ENCODE results near the gene ADAM12.

ADAM12 gene

DNA sequence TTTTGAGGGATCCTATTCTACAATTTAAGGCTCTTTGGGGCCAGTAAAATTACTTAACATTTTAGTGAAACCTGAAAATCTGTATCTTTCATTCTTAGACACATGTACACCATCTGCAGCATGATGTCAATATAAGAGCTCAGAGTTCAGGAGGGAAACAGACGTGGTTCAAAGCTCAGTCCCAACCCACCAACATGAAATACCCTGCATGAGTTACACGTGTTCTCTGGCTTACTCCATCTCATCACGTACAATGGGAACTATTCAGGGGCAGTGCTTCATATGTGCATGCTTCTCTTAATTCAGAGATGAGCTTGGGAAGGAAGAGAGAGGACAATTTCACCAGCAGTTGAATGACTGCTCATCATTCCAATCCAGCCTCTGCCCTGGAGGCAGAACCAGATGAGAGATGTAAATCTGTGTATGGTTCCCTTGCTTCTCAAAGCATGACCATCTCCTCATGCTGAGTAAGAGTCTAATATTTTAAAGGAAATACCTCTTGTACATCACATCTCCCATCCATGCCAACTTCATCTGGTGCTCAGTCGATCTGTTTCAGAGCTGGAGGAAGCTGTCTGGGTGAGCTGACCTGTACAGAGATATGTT, 29.0 kb upstream of the ADAM12 start:
- Mint-ChIP-seq H3K27ac (no peak overlapping the region), H3K4me3 (no peak overlapping the region), H3K4me1 (no peaks in the 10 kb centered on the region), H3K36me3 (peaks cover 2% of the 10 kb centered on the region), H3K27me3 (no peaks in the 10 kb centered on the region), H3K9me3 (peaks cover 3% of the 10 kb centered on the region)

DNA sequence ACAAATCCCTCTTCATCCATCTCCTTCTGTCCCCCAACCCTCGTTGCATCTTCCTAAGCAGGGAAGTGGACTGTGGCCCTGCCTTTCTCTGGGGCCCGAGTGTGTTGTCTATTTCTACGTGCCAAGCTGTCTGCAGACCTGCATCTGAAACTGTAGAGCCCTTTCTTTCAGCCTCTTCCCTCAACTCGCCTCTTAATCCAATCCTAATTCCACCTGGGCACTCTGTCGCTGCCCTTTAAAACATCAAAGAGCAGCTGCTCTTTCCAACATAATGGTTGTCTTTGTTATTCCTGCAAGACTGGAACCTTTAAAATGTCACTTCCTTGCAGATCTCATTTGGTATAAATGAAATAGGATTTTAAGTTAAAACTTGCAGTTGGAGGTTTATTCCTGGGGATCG, 21.5 kb upstream of the ADAM12 start:
- Mint-ChIP-seq H3K4me1 (no peaks in the 10 kb centered on the region), H3K27me3 (peaks cover 1% of the 10 kb centered on the region), H3K4me3 (no peak overlapping the region), H3K9me3 (no peaks in the 10 kb centered on the region), H3K27ac (no peak overlapping the region), H3K36me3 (no peaks in the 10 kb centered on the region)

GRCh38 chr10:126408953-126409641, 20.8 kb upstream of the ADAM12 start:
- Mint-ChIP-seq H3K9me3 (no peaks in the 10 kb centered on the region), H3K4me3 (no peak overlapping the region), H3K4me1 (no peaks in the 10 kb centered on the region), H3K36me3 (no peaks in the 10 kb centered on the region), H3K27me3 (peaks cover 1% of the 10 kb centered on the region), H3K27ac (no peak overlapping the region)

DNA sequence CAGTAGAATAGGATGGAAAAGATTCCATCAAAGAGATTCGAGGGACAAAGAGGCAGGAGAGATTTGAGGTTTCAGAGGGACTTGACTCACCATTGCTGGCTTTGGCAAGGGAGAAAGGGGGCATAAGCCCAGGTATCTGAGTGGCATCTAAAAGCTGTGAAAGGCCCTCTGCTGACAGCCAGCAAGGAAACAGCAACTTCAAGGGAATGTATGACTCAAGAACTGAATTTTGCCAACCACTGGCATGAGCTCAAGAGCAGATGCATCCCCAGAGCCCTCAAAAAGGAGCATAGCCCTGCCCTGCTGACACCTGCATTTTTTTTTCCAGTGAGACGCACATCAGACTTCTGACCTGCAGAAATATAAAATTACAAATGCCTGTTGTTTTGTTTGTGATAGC, 19.6 kb upstream of the ADAM12 start:
- no peaks in the 10 kb centered on the region for H3K36me3 Mint-ChIP-seq
- H3K27me3 Mint-ChIP-seq, result peaks cover 1% of the 10 kb centered on the region
- H3K4me3 Mint-ChIP-seq, result no peak overlapping the region
- no peaks in the 10 kb centered on the region for H3K4me1 Mint-ChIP-seq
- no peak overlapping the region for H3K27ac Mint-ChIP-seq
- no peaks in the 10 kb centered on the region for H3K9me3 Mint-ChIP-seq

DNA sequence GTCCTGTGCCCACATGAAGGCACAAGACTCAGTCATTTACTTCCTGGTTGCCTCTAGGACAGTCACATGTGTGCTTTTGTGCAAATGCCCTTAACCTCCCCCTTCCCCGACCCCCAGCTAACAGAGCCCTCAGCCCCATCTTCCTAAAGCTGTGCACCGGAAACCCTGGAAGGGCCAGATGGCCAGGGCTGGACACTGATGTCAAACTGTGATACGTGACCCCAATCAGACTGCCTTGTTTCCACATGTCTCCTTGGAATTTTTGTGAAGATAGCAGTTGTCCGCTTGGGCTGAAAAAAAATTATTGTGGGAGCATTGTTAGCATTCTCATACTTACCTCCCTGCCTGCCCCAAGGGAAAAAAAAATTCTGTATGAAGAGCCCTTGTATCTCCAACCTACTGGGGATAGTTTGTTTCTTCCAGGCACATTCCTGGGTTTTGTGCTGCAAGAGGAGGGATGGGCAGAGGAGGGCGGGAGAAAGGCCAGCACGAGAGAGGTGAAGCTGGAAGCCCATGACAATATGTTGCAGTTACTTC, 17.0 kb upstream of the ADAM12 start:
- Mint-ChIP-seq H3K27me3 (peaks cover 1% of the 10 kb centered on the region), H3K27ac (no peak overlapping the region), H3K4me3 (no peak overlapping the region), H3K36me3 (no peaks in the 10 kb centered on the region), H3K9me3 (no peaks in the 10 kb centered on the region), H3K4me1 (no peaks in the 10 kb centered on the region)

DNA sequence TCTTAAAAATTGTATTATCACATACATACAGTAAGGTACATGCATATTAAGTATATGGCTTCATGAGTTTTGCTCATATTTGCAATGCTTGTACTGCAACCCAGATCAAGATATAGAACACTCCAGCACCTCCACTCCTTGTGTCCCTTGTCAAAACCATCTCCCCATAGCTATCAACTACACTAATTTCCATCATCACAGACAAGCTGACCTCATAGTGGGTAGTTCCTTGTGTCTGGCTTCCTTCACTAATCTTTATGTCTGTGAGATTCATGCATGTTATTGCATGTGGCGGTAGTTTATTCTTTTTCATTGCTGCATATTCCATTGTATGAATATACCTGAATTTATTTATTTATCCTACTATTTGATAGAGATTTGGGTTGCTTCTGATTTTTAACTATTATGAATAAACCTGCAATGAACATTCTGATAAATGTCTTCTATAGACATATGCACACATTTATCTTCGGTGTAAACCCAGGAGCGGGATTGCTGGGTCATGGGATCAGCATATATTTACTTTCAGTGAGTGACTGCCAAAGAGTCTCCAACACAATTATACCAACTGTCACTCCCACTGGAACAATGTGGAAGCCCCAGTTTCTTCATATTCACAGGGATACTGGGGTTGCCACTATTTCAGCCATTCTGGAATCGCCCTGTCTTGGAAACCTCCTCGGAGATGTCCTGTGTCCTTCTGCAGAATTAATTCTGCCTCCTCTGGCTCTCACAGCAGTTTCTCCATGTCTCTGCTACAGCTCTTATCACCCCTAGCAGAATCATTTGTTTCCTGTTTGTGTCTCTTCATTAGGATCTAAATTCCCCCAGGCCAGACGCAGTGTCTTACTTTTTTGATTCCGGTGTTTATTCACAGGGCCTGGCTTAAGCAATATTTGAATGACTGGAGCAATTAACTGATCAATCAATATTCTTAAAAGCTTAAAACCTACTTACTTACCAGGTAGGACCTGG, 14.7 kb upstream of the ADAM12 start:
- no peak overlapping the region for H3K27ac Mint-ChIP-seq
- no peaks in the 10 kb centered on the region for H3K4me1 Mint-ChIP-seq
- no peaks in the 10 kb centered on the region for H3K36me3 Mint-ChIP-seq
- no peaks in the 10 kb centered on the region for H3K27me3 Mint-ChIP-seq
- H3K9me3 Mint-ChIP-seq, result no peaks in the 10 kb centered on the region
- H3K4me3 Mint-ChIP-seq, result no peak overlapping the region

- H3K4me1 Mint-ChIP-seq, result no peaks in the 10 kb centered on the region
- H3K4me3 Mint-ChIP-seq, result no peak overlapping the region
- peaks cover 6% of the 10 kb centered on the region for H3K9me3 Mint-ChIP-seq
- H3K27me3 Mint-ChIP-seq, result no peaks in the 10 kb centered on the region
- H3K36me3 Mint-ChIP-seq, result no peaks in the 10 kb centered on the region
- H3K27ac Mint-ChIP-seq, result no peak overlapping the region
Observed at GRCh38 chr10:126400641-126401040, 12.4 kb upstream of the ADAM12 start.

DNA sequence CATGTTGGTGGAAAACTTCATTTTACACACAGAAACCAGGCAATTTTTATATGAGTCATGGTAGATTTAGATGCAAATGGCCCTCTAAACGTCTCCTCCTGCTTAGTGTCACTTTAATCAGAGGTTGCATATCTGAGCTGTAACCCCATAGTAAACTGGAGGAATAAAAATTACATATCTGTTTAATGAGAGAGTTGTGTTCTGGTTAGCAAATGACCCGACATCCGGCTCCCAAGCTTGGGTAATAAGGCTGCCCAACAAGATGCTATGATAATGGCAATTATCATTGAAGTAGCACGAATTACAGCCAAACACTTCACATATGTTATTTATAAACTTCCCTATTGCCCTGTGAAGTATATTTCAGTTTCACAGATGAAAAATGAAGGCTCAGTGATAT, 10.6 kb upstream of the ADAM12 start:
- no peaks in the 10 kb centered on the region for H3K4me1 Mint-ChIP-seq
- H3K27ac Mint-ChIP-seq, result no peak overlapping the region
- no peak overlapping the region for H3K4me3 Mint-ChIP-seq
- H3K9me3 Mint-ChIP-seq, result peaks cover 7% of the 10 kb centered on the region
- H3K27me3 Mint-ChIP-seq, result peaks cover 2% of the 10 kb centered on the region
- H3K36me3 Mint-ChIP-seq, result no peaks in the 10 kb centered on the region

DNA sequence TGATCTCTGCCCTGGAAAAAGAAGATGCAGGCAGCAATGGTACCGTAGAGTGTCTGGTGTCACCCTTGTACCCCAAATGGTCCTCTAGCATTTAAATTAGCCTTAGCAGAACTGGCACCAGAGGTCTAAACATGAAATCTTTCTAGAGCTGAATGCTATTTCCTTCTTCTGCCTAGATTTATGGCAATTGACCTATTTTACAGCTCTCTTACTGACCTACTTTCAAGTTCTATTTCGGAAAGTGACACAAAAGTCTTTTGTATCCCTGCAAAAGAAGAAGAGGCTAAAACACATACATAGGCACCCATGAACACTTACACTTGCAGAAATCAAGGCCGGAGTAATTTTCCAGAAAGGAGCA, 10.1 kb upstream of the ADAM12 start:
- H3K4me3 Mint-ChIP-seq, result no peak overlapping the region
- H3K27ac Mint-ChIP-seq, result no peak overlapping the region
- no peaks in the 10 kb centered on the region for H3K36me3 Mint-ChIP-seq
- H3K27me3 Mint-ChIP-seq, result peaks cover 2% of the 10 kb centered on the region
- H3K4me1 Mint-ChIP-seq, result no peaks in the 10 kb centered on the region
- peaks cover 7% of the 10 kb centered on the region for H3K9me3 Mint-ChIP-seq

- Mint-ChIP-seq H3K4me3 (no peak overlapping the region), H3K27me3 (peaks cover 2% of the 10 kb centered on the region), H3K36me3 (no peaks in the 10 kb centered on the region), H3K4me1 (no peaks in the 10 kb centered on the region), H3K27ac (no peak overlapping the region), H3K9me3 (peaks cover 7% of the 10 kb centered on the region)
Observed at GRCh38 chr10:126397640-126398382, 9.5 kb upstream of the ADAM12 start.

- H3K4me1 Mint-ChIP-seq, result no peaks in the 10 kb centered on the region
- H3K9me3 Mint-ChIP-seq, result peaks cover 9% of the 10 kb centered on the region
- H3K36me3 Mint-ChIP-seq, result no peaks in the 10 kb centered on the region
- H3K4me3 Mint-ChIP-seq, result no peak overlapping the region
- H3K27ac Mint-ChIP-seq, result no peak overlapping the region
- peaks cover 2% of the 10 kb centered on the region for H3K27me3 Mint-ChIP-seq
Observed at GRCh38 chr10:126397156-126397555, 8.9 kb upstream of the ADAM12 start.

DNA sequence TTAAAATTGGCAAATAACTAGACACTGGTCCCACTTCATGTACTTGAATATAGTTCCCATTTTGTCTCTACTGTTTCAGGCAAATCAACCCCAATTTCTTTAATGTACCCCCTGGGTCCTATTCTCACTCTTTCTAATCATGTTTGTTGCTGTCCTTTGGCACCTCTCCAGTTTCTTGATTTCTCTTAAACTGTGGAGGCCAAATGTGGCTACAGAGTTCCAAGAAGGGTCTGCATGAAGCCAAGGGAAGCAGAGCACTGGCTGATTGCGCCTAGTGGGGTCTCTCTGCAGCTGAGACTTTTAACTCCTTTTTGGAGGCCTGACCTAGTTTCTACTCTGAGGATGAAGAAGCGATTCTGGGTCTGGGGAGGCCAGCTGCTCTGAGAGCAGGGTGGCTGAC, 6.7 kb upstream of the ADAM12 start:
- H3K27ac Mint-ChIP-seq, result no peak overlapping the region
- H3K4me1 Mint-ChIP-seq, result no peaks in the 10 kb centered on the region
- H3K4me3 Mint-ChIP-seq, result no peak overlapping the region
- no peaks in the 10 kb centered on the region for H3K36me3 Mint-ChIP-seq
- H3K9me3 Mint-ChIP-seq, result peaks cover 12% of the 10 kb centered on the region
- peaks cover 10% of the 10 kb centered on the region for H3K27me3 Mint-ChIP-seq

- Mint-ChIP-seq H3K4me3 (no peak overlapping the region), H3K27me3 (peaks cover 16% of the 10 kb centered on the region), H3K4me1 (no peaks in the 10 kb centered on the region), H3K36me3 (no peaks in the 10 kb centered on the region), H3K9me3 (peaks cover 12% of the 10 kb centered on the region), H3K27ac (no peak overlapping the region)
Observed at GRCh38 chr10:126393076-126393475, 4.8 kb upstream of the ADAM12 start.

GRCh38 chr10:126392469-126392868, 4.2 kb upstream of the ADAM12 start:
- Mint-ChIP-seq H3K9me3 (peaks cover 12% of the 10 kb centered on the region), H3K4me3 (no peak overlapping the region), H3K36me3 (no peaks in the 10 kb centered on the region), H3K4me1 (no peaks in the 10 kb centered on the region), H3K27me3 (peaks cover 17% of the 10 kb centered on the region), H3K27ac (no peak overlapping the region)

DNA sequence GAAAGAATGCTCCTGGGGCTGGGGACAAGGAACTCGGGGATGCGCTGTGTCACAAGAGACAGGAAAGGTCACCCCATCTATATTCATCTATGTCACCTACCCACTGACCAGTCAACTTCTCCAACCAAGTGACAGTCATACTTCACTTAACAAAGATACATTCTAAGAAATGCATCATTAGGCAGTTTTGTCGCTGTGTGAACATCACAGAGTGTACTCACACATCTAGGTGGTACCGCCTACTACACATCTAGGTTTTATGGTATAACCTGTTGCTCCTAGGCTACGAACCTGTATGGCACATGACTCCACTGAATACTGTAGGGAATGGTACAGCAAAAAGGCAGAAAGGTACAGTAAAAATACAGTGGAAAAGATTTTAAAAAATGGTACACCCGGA, 3.8 kb upstream of the ADAM12 start:
- Mint-ChIP-seq H3K27me3 (peaks cover 21% of the 10 kb centered on the region), H3K4me1 (peaks cover 3% of the 10 kb centered on the region), H3K36me3 (peaks cover 3% of the 10 kb centered on the region), H3K27ac (no peak overlapping the region), H3K4me3 (no peak overlapping the region), H3K9me3 (peaks cover 12% of the 10 kb centered on the region)
